GM23338 (cell line): ENCODE data around the gene GNG7. TPM values are rescaled to one million over a fixed set of nuclear protein-coding genes. Genes with fewer than 3 reads are reported as not detected.

Experiments used
- ATAC-seq: fragments of 200-7000 bp; cut with Tn5 transposase; 3 replicates; pipeline ENCODE4 v1.9.1; 2020
- DNase-seq: peaks from one replicate; pipeline ENCODE4 v3.0.0-alpha.2; 2015; ENCODE audit warnings: low spot score
- H2AFZ ChIP-seq: fragments of 200-600 bp; sonication (generic); 2 replicates; pipeline ENCODE4 v1.8.0; 2016; ENCODE audit warnings: antibody characterized with exemption, mild to moderate bottlenecking, moderate library complexity
- H3F3A ChIP-seq: fragments of 200-600 bp; sonication (generic); replicated peaks from 2 replicates; pipeline ENCODE4 v1.8.0; 2017; ENCODE audit warnings: antibody characterized with exemption, mixed run types, low read depth
- H3K27ac ChIP-seq: fragments of 200-600 bp; sonication (generic); 2 replicates; pipeline ENCODE4 v1.6.1; 2016; ENCODE audit warnings: low read depth
- H3K27me3 ChIP-seq: fragments of 200-600 bp; sonication (generic); 2 replicates; pipeline ENCODE4 v1.8.0; 2016; ENCODE audit warnings: mild to moderate bottlenecking, mixed run types, moderate library complexity; ENCODE audit not compliant: insufficient read depth
- H3K36me3 ChIP-seq: fragments of 200-600 bp; sonication (generic); 2 replicates; pipeline ENCODE4 v1.8.0; 2016; ENCODE audit warnings: mild to moderate bottlenecking; ENCODE audit not compliant: insufficient read depth
- H3K4me1 ChIP-seq: fragments of 200-600 bp; sonication (generic); 2 replicates; pipeline ENCODE4 v1.8.0; 2016; ENCODE audit warnings: mild to moderate bottlenecking, moderate library complexity; ENCODE audit not compliant: insufficient read depth
- H3K4me2 ChIP-seq: fragments of 200-600 bp; sonication (generic); 2 replicates; pipeline ENCODE4 v1.7.1; 2017; ENCODE audit warnings: mixed run types
- H3K4me3 ChIP-seq: fragments of 200-600 bp; sonication (generic); 2 replicates; pipeline ENCODE4 v1.6.1; 2016; ENCODE audit warnings: mixed run types
- H3K79me2 ChIP-seq: fragments of 200-600 bp; sonication (generic); replicated peaks from 2 replicates; pipeline ENCODE4 v1.8.0; 2017; ENCODE audit warnings: mild to moderate bottlenecking; ENCODE audit not compliant: insufficient read depth
- H3K9me2 ChIP-seq: fragments of 200-600 bp; sonication (generic); 2 replicates; pipeline ENCODE4 v1.8.0; 2017; ENCODE audit not compliant: insufficient read depth
- H4K20me1 ChIP-seq: fragments of 200-600 bp; sonication (generic); replicated peaks from 2 replicates; pipeline ENCODE4 v1.8.0; 2017; ENCODE audit warnings: mild to moderate bottlenecking; ENCODE audit not compliant: insufficient read depth
- H3K27ac Mint-ChIP-seq: 2 replicates; pipeline ENCODE4 v1.8.0; 2020; ENCODE audit warnings: inconsistent platforms, mild to moderate bottlenecking, moderate library complexity, mixed read lengths
- H3K27me3 Mint-ChIP-seq: 3 replicates; pipeline ENCODE4 v1.8.0; 2022; ENCODE audit warnings: low read depth, mild to moderate bottlenecking, moderate library complexity, mixed read lengths, inconsistent platforms; ENCODE audit not compliant: insufficient read depth, poor library complexity
- H3K36me3 Mint-ChIP-seq: 3 replicates; pipeline ENCODE4 v1.8.0; 2021; ENCODE audit warnings: low read depth, mild to moderate bottlenecking, inconsistent platforms, moderate library complexity, mixed read lengths
- H3K4me1 Mint-ChIP-seq: 3 replicates; pipeline ENCODE4 v1.8.0; 2020; ENCODE audit warnings: mild to moderate bottlenecking, inconsistent platforms, mixed read lengths
- H3K4me3 Mint-ChIP-seq: 3 replicates; pipeline ENCODE4 v1.8.0; 2021; ENCODE audit warnings: moderate library complexity, mild to moderate bottlenecking, inconsistent platforms, mixed read lengths
- H3K9me3 Mint-ChIP-seq: 3 replicates; pipeline ENCODE4 v1.8.0; 2020; ENCODE audit warnings: moderate library complexity, mild to moderate bottlenecking, inconsistent platforms, mixed read lengths
- CTCF ChIP-seq, 2 experiments: fragments of 200-600 bp in 1 of 2; sonication (generic) in 1 of 2; conservative IDR thresholded peaks; 2 replicates each; pipeline versions ENCODE4 v1.5.1 to v1.6.1; 2016 to 2017; ENCODE audit warnings: antibody characterized with exemption in 2 of 2, low read depth in 2 of 2, mild to moderate bottlenecking in 2 of 2, moderate library complexity in 1 of 2
- ETS1 ChIP-seq: IDR thresholded peaks from 2 replicates; pipeline ENCODE4 v1.6.1; 2016; ENCODE audit warnings: antibody characterized with exemption
- EZH2 ChIP-seq: fragments of 200-600 bp; sonication (generic); IDR thresholded peaks from one replicate; pipeline ENCODE4 v1.8.0; 2017; ENCODE audit warnings: antibody characterized with exemption, mild to moderate bottlenecking, low read depth; ENCODE audit not compliant: unreplicated experiment
- EZH2phosphoT487 ChIP-seq: fragments of 200-600 bp; sonication (generic); IDR thresholded peaks from one replicate; pipeline ENCODE4 v1.8.1; 2018; ENCODE audit warnings: antibody characterized with exemption; ENCODE audit not compliant: unreplicated experiment
- JUNB ChIP-seq: IDR thresholded peaks from one replicate; pipeline ENCODE4 v1.6.1; 2016; ENCODE audit warnings: antibody characterized with exemption; ENCODE audit not compliant: unreplicated experiment
- NANOG ChIP-seq: IDR thresholded peaks from 2 replicates; pipeline ENCODE4 v1.6.1; 2016; ENCODE audit warnings: antibody characterized with exemption, borderline replicate concordance
- REST ChIP-seq: IDR thresholded peaks from one replicate; pipeline ENCODE4 v1.6.1; 2018; ENCODE audit warnings: antibody characterized with exemption; ENCODE audit not compliant: unreplicated experiment
- STAT1 ChIP-seq: IDR thresholded peaks from one replicate; pipeline ENCODE4 v1.6.1; 2016; ENCODE audit warnings: antibody characterized with exemption; ENCODE audit not compliant: unreplicated experiment
- ZNF114 ChIP-seq: fragments of 250-450 bp; sonication (Bioruptor Pico); IDR thresholded peaks from 2 replicates; pipeline ENCODE4 v1.5.0; 2020; ENCODE audit warnings: mild to moderate bottlenecking, moderate library complexity
- ZNF331 ChIP-seq: fragments of 250-450 bp; sonication (Bioruptor Pico); IDR thresholded peaks from 2 replicates; pipeline ENCODE4 v1.5.0; 2020; ENCODE audit warnings: low read depth, mild to moderate bottlenecking, moderate library complexity
- polyA plus RNA-seq: library from polyadenylated mRNA; unstranded; fragments of >200 nt; fragmentation: Nextera tagmentation; extraction: Ambion mirVana; gene quantifications from 2 replicates; pipeline ENCODE4 v1.2.1, GENCODE V29; 2016
- total RNA-seq: library from RNA; depleted of rRNA; stranded (reverse); fragments of >200 nt; shearing (Covaris generic); gene quantifications from 2 replicates; pipeline ENCODE4 v1.2.3, GENCODE V29; 2014

The GNG7 gene
- total and polyA plus RNA-seq, 2 experiments from 2014 or later: 5.1 to 5.4 TPM

GRCh38 chr19:2629491-2630351 lies 72.8 kb downstream of the GNG7 start:
- no peaks in the 10 kb centered on the region for H3K27me3 ChIP-seq
- no peaks in the 10 kb centered on the region for H3K9me2 ChIP-seq
- H3F3A ChIP-seq: no peaks in the 10 kb centered on the region
- Mint-ChIP-seq H3K27me3 (peaks cover 8% of the 10 kb centered on the region), H3K27ac (no peak overlapping the region), H3K36me3 (peaks cover 18% of the 10 kb centered on the region; the same call in 2 of the 3 replicates), H3K4me1 (no peaks in the 10 kb centered on the region), H3K9me3 (peaks cover 24% of the 10 kb centered on the region), H3K4me3 (no peak overlapping the region)
- H3K27ac ChIP-seq: no peak overlapping the region
- no peak overlapping the region for H3K4me2 ChIP-seq
- no peak overlapping the region for H3K4me3 ChIP-seq
- H2AFZ ChIP-seq: no peak overlapping the region
- H3K79me2 ChIP-seq: no peaks in the 10 kb centered on the region
- H4K20me1 ChIP-seq: no peaks in the 10 kb centered on the region
- TF ChIP-seq ZNF331 (CRISPR knock-in tag) (no peak), ZNF114 (CRISPR knock-in tag) (no peak), JUNB (no peak), CTCF (conservative IDR thresholded peaks at IDR 0.05; ENCODE audit: low read depth in 2 of 2) (no peak), NANOG (no peak), EZH2 (no peak), STAT1 (no peak), EZH2phosphoT487 (no peak), REST (no peak), ETS1 (no peak)
- DNase-seq (no peak), ATAC-seq (no peak)
- H3K4me1 ChIP-seq: no peaks in the 10 kb centered on the region
- H3K36me3 ChIP-seq: no peaks in the 10 kb centered on the region
